ENCODE measurements around the gene TOX3. TPM values are rescaled to one million over a fixed set of nuclear protein-coding genes. Genes with fewer than 3 reads are reported as not detected.

TOX3 gene
- total and polyA plus RNA-seq, 5 experiments from 2014 or later, result not detected

GRCh38 chr16:52521570-52521969 is 25.4 kb downstream of the TOX3 start:
- POLR2A ChIA-PET, result no interaction called here
- ATAC-seq, result no peak
- no peaks in the 10 kb centered on the region for H3K36me3 Mint-ChIP-seq
- peaks cover 0 to 6% (median 0%) of the 10 kb centered on the region in 5 donors for H3K27me3 Mint-ChIP-seq
- DNase-seq, result no peak
- no peaks in the 10 kb centered on the region for H3K4me1 Mint-ChIP-seq
- peaks cover 0 to 20% (median 2%) of the 10 kb centered on the region in 9 donors for H3K9me3 Mint-ChIP-seq
- no peak overlapping the region for H3K27ac Mint-ChIP-seq
- no peak overlapping the region for H3K4me3 Mint-ChIP-seq

- no peak for ATAC-seq
- Mint-ChIP-seq H3K4me1 (no peaks in the 10 kb centered on the region), H3K36me3 (no peaks in the 10 kb centered on the region), H3K9me3 (peaks cover 0 to 20% (median 3%) of the 10 kb centered on the region in 9 donors), H3K27me3 (peaks cover 0 to 4% (median 0%) of the 10 kb centered on the region in 5 donors), H3K27ac (no peak overlapping the region), H3K4me3 (no peak overlapping the region)
- no peak for DNase-seq
- POLR2A ChIA-PET, result no interaction called here
Measured at GRCh38 chr16:52518884-52519283, 28.1 kb downstream of the TOX3 start.

GRCh38 chr16:52515068-52515671 is 31.8 kb downstream of the TOX3 start:
- no peaks in the 10 kb centered on the region for H3K4me1 Mint-ChIP-seq
- POLR2A ChIA-PET, result interaction anchor here (0.6 kb wide), 1 partner anchor 1419 kb away, joined by 4 read pairs; no protein-coding TSS in a partner anchor
- no peak overlapping the region for H3K4me3 Mint-ChIP-seq
- DNase-seq (no peak), ATAC-seq (no peak)
- no peaks in the 10 kb centered on the region for H3K27me3 Mint-ChIP-seq
- H3K9me3 Mint-ChIP-seq, result peaks cover 0 to 23% (median 2%) of the 10 kb centered on the region in 9 donors
- no peak overlapping the region for H3K27ac Mint-ChIP-seq
- no peaks in the 10 kb centered on the region for H3K36me3 Mint-ChIP-seq

- H3K27me3 Mint-ChIP-seq, result peaks cover 0 to 2% (median 0%) of the 10 kb centered on the region in 5 donors
- H3K4me1 Mint-ChIP-seq, result no peaks in the 10 kb centered on the region
- no peaks in the 10 kb centered on the region for H3K36me3 Mint-ChIP-seq
- peaks cover 0 to 23% (median 0%) of the 10 kb centered on the region in 9 donors for H3K9me3 Mint-ChIP-seq
- DNase-seq (no peak), ATAC-seq (no peak)
- H3K27ac Mint-ChIP-seq, result no peak overlapping the region
- POLR2A ChIA-PET, result no interaction called here
- no peak overlapping the region for H3K4me3 Mint-ChIP-seq
Measured at GRCh38 chr16:52512297-52512987, 34.5 kb downstream of the TOX3 start.

- Mint-ChIP-seq H3K36me3 (no peaks in the 10 kb centered on the region), H3K9me3 (peaks cover 0 to 5% (median 0%) of the 10 kb centered on the region in 9 donors), H3K4me1 (peaks cover 0 to 4% (median 0%) of the 10 kb centered on the region in 4 donors), H3K27ac (no peak overlapping the region), H3K4me3 (no peak overlapping the region), H3K27me3 (peaks cover 0 to 5% (median 2%) of the 10 kb centered on the region in 5 donors)
- ATAC-seq (no peak), DNase-seq (no peak)
- POLR2A ChIA-PET, result no interaction called here
Measured at GRCh38 chr16:52501746-52502145, 45.2 kb downstream of the TOX3 start.

GRCh38 chr16:52500963-52501362 is 46.0 kb downstream of the TOX3 start:
- DNase-seq (no peak), ATAC-seq (no peak)
- H3K4me1 Mint-ChIP-seq, result peaks cover 0 to 4% (median 0%) of the 10 kb centered on the region in 4 donors
- POLR2A ChIA-PET, result no interaction called here
- H3K4me3 Mint-ChIP-seq, result no peak overlapping the region
- H3K9me3 Mint-ChIP-seq, result peaks cover 0 to 5% (median 0%) of the 10 kb centered on the region in 9 donors
- no peak overlapping the region for H3K27ac Mint-ChIP-seq
- peaks cover 0 to 5% (median 2%) of the 10 kb centered on the region in 5 donors for H3K27me3 Mint-ChIP-seq
- H3K36me3 Mint-ChIP-seq, result no peaks in the 10 kb centered on the region

- Mint-ChIP-seq H3K27ac (no peak overlapping the region), H3K4me3 (no peak overlapping the region), H3K27me3 (peaks cover 0 to 6% (median 0%) of the 10 kb centered on the region in 5 donors), H3K9me3 (no peaks in the 10 kb centered on the region), H3K36me3 (no peaks in the 10 kb centered on the region), H3K4me1 (peaks cover 0 to 4% (median 0%) of the 10 kb centered on the region in 4 donors)
- ATAC-seq (no peak), DNase-seq (no peak)
- POLR2A ChIA-PET, result no interaction called here
Measured at GRCh38 chr16:52499060-52499440, 47.9 kb downstream of the TOX3 start.

- H3K4me1 Mint-ChIP-seq, result peaks cover 0 to 4% (median 0%) of the 10 kb centered on the region in 4 donors
- POLR2A ChIA-PET, result no interaction called here
- no peaks in the 10 kb centered on the region for H3K36me3 Mint-ChIP-seq
- H3K27me3 Mint-ChIP-seq, result peaks cover 0 to 6% (median 0%) of the 10 kb centered on the region in 5 donors
- no peak overlapping the region for H3K27ac Mint-ChIP-seq
- ATAC-seq, result no peak
- no peaks in the 10 kb centered on the region for H3K9me3 Mint-ChIP-seq
- no peak for DNase-seq
- H3K4me3 Mint-ChIP-seq, result no peak overlapping the region
Measured at GRCh38 chr16:52498328-52499059, 48.4 kb downstream of the TOX3 start.

- no peak overlapping the region for H3K27ac Mint-ChIP-seq
- ATAC-seq (no peak), DNase-seq (no peak)
- peaks cover 0 to 6% (median 0%) of the 10 kb centered on the region in 5 donors for H3K27me3 Mint-ChIP-seq
- no peaks in the 10 kb centered on the region for H3K36me3 Mint-ChIP-seq
- H3K4me3 Mint-ChIP-seq, result no peak overlapping the region
- POLR2A ChIA-PET, result no interaction called here
- H3K4me1 Mint-ChIP-seq, result peaks cover 0 to 4% (median 0%) of the 10 kb centered on the region in 4 donors
- H3K9me3 Mint-ChIP-seq, result no peaks in the 10 kb centered on the region
Measured at GRCh38 chr16:52497067-52497816, 49.7 kb downstream of the TOX3 start.

GRCh38 chr16:52496051-52496876 is 50.7 kb downstream of the TOX3 start:
- Mint-ChIP-seq H3K4me1 (peaks cover 0 to 4% (median 0%) of the 10 kb centered on the region in 4 donors), H3K9me3 (peaks cover 0 to 3% (median 0%) of the 10 kb centered on the region in 9 donors), H3K27me3 (peaks cover 0 to 7% (median 0%) of the 10 kb centered on the region in 5 donors), H3K36me3 (no peaks in the 10 kb centered on the region), H3K27ac (no peak overlapping the region), H3K4me3 (no peak overlapping the region)
- DNase-seq (no peak), ATAC-seq (no peak)
- POLR2A ChIA-PET, result no interaction called here

GRCh38 chr16:52494621-52495020 is 52.3 kb downstream of the TOX3 start:
- no peak for DNase-seq
- Mint-ChIP-seq H3K4me3 (no peak overlapping the region), H3K27me3 (peaks cover 0 to 11% (median 0%) of the 10 kb centered on the region in 5 donors), H3K4me1 (peaks cover 0 to 4% (median 0%) of the 10 kb centered on the region in 4 donors), H3K27ac (no peak overlapping the region), H3K9me3 (peaks cover 0 to 10% (median 0%) of the 10 kb centered on the region in 9 donors), H3K36me3 (no peaks in the 10 kb centered on the region)
- POLR2A ChIA-PET, result no interaction called here
- ATAC-seq, result no peak

GRCh38 chr16:52494145-52494544 is 52.8 kb downstream of the TOX3 start:
- Mint-ChIP-seq H3K27me3 (peaks cover 0 to 11% (median 0%) of the 10 kb centered on the region in 5 donors), H3K4me3 (no peak overlapping the region), H3K36me3 (no peaks in the 10 kb centered on the region), H3K9me3 (peaks cover 0 to 10% (median 0%) of the 10 kb centered on the region in 9 donors), H3K27ac (no peak overlapping the region), H3K4me1 (peaks cover 0 to 4% (median 0%) of the 10 kb centered on the region in 4 donors)
- DNase-seq (no peak), ATAC-seq (no peak)
- POLR2A ChIA-PET, result no interaction called here
